IMR-90 (cell line): ENCODE results near the gene RAG1.

Source experiments
- CEBPB ChIP-seq: IDR thresholded peaks from 2 replicates; pipeline ENCODE4 v1.6.1; 2012; ENCODE audit warnings: low read depth, low read length, improper control_type of control experiment
- CHD1 ChIP-seq: IDR thresholded peaks from 2 replicates; pipeline ENCODE4 v1.6.1; 2012; ENCODE audit warnings: low read depth, low read length, improper control_type of control experiment
- MAFK ChIP-seq: IDR thresholded peaks from 2 replicates; pipeline ENCODE4 v1.6.1; 2012; ENCODE audit warnings: low read depth, low read length, improper control_type of control experiment
- MAZ ChIP-seq: IDR thresholded peaks from 2 replicates; pipeline ENCODE4 v1.6.1; 2012; ENCODE audit warnings: low read depth, mild to moderate bottlenecking, low read length, improper control_type of control experiment, moderate library complexity, borderline replicate concordance
- MXI1 ChIP-seq: IDR thresholded peaks from 2 replicates; pipeline ENCODE4 v1.6.1; 2012; ENCODE audit warnings: low read depth, mild to moderate bottlenecking, low read length, moderate library complexity, borderline replicate concordance
- NFE2L2 ChIP-seq: fragments of 150-350 bp; IDR thresholded peaks from 2 replicates; pipeline ENCODE4 v1.6.1; 2016; ENCODE audit warnings: low read depth, mild to moderate bottlenecking, low read length
- POLR2A ChIP-seq: IDR thresholded peaks from 2 replicates; pipeline ENCODE4 v1.6.1; 2012; ENCODE audit warnings: mild to moderate bottlenecking, low read depth, low read length
- RAD21 ChIP-seq: IDR thresholded peaks from 2 replicates; pipeline ENCODE4 v1.6.1; 2012; ENCODE audit warnings: low read length, improper control_type of control experiment
- RCOR1 ChIP-seq: IDR thresholded peaks from 2 replicates; pipeline ENCODE4 v1.6.1; 2012; ENCODE audit warnings: mild to moderate bottlenecking, low read length, improper control_type of control experiment; ENCODE audit not compliant: insufficient replicate concordance
- TF ChIP-seq, protein P1 (sequence below): conservative IDR thresholded peaks from 2 replicates; pipeline ENCODE4 v1.5.1; 2012; ENCODE audit warnings: mild to moderate bottlenecking, low read depth, low read length, improper control_type of control experiment
- TF ChIP-seq, protein P2 (sequence below): fragments of 150-350 bp; IDR thresholded peaks from 2 replicates; pipeline ENCODE4 v1.6.1; 2017; ENCODE audit warnings: mild to moderate bottlenecking, antibody characterized with exemption, low read length, low read depth

DNA sequence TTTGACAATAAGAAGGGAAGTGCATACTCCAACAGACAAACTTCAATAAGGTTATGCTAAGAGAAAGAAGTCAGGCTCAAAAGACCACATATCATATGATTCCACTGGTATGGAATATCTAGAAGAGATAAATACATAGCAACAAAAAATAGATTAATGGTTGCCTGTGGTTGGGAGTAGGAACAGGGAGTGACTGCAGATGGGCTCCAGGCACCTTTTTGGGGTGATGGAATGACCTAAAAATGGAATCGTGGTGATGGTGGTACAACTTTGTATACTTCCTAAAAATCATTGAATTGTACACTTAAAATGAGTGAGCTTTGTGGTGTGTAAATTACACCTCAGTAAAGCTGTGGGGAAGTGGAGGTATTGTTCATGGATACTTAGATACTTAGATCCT, 59.2 kb downstream of the RAG1 start:
- TF ChIP-seq RAD21: no peak
- no peak for TF ChIP-seq CHD1
- TF ChIP-seq POLR2A: no peak
- TF ChIP-seq, protein P1, sequence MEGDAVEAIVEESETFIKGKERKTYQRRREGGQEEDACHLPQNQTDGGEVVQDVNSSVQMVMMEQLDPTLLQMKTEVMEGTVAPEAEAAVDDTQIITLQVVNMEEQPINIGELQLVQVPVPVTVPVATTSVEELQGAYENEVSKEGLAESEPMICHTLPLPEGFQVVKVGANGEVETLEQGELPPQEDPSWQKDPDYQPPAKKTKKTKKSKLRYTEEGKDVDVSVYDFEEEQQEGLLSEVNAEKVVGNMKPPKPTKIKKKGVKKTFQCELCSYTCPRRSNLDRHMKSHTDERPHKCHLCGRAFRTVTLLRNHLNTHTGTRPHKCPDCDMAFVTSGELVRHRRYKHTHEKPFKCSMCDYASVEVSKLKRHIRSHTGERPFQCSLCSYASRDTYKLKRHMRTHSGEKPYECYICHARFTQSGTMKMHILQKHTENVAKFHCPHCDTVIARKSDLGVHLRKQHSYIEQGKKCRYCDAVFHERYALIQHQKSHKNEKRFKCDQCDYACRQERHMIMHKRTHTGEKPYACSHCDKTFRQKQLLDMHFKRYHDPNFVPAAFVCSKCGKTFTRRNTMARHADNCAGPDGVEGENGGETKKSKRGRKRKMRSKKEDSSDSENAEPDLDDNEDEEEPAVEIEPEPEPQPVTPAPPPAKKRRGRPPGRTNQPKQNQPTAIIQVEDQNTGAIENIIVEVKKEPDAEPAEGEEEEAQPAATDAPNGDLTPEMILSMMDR: no peak
- TF ChIP-seq RCOR1: no peak
- no peak for TF ChIP-seq MXI1
- no peak for TF ChIP-seq CEBPB
- TF ChIP-seq MAFK: no peak
- no peak for TF ChIP-seq MAZ
- TF ChIP-seq, protein P2, sequence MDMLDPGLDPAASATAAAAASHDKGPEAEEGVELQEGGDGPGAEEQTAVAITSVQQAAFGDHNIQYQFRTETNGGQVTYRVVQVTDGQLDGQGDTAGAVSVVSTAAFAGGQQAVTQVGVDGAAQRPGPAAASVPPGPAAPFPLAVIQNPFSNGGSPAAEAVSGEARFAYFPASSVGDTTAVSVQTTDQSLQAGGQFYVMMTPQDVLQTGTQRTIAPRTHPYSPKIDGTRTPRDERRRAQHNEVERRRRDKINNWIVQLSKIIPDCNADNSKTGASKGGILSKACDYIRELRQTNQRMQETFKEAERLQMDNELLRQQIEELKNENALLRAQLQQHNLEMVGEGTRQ: no peak
- TF ChIP-seq NFE2L2: no peak
